Endothelial cell of umbilical vein (primary cell): ENCODE results near the gene AKAP5. TPM values are rescaled to one million over a fixed set of nuclear protein-coding genes. Genes with fewer than 3 reads are reported as not detected.

ENCODE experiments used
- BruUV-seq: library from RNA; stranded (reverse); fragments of 400-500 nt; replicated peaks from 2 replicates; lab custom pipeline; 2021; lab: Mats Ljungman, UMichigan
- CTCF ChIA-PET: fragments of 300-600, 350-600 bp; sonication (Branson Sonifier 250); formaldehyde crosslinking; loops from one replicate; lab custom pipeline; 2021; ENCODE audit warnings: antibody characterized with exemption, inconsistent platforms; lab: Charles Lee
- POLR2A ChIA-PET: fragments of 300-600, 350-600 bp; sonication (Branson Sonifier 250); formaldehyde crosslinking; loops from one replicate; lab custom pipeline; 2021; ENCODE audit warnings: antibody characterized with exemption, inconsistent platforms; lab: Charles Lee
- DNase-seq: peaks from one replicate; pipeline ENCODE4 v3.0.0-alpha.2; 2011; ENCODE audit warnings: low read depth, low spot score
- FAIRE-seq: peaks from 2 replicates; lab custom pipeline; 2011; peaks lifted over from hg19 to GRCh38; lab: Jason Lieb, UNC
- H2AFZ ChIP-seq: 2 replicates; pipeline ENCODE4 v1.6.0; 2012; ENCODE audit warnings: low read depth, low read length, control low read depth, inconsistent platforms
- H3K27ac ChIP-seq: 2 replicates; pipeline ENCODE4 v1.5.1; 2011; ENCODE audit warnings: low read depth, mild to moderate bottlenecking, control low read depth, low read length, moderate library complexity; ENCODE audit not compliant: insufficient read depth
- H3K27me3 ChIP-seq, 2 experiments: 2 replicates each; pipeline versions ENCODE4 v1.6.0 to v1.6.1; 2011; ENCODE audit warnings: low read length in 2 of 2, mixed read lengths in 1 of 2; ENCODE audit not compliant: control insufficient read depth in 2 of 2, insufficient read depth in 2 of 2
- H3K36me3 ChIP-seq, 2 experiments: 2 replicates in 1 of 2; 3 replicates in 1 of 2; pipeline ENCODE4 v1.5.1; 2011; ENCODE audit warnings: low read length in 2 of 2, mild to moderate bottlenecking in 1 of 2, moderate library complexity in 1 of 2; ENCODE audit not compliant: control insufficient read depth in 2 of 2, insufficient read depth in 2 of 2; ENCODE audit errors: extremely low read depth in 1 of 2
- H3K4me1 ChIP-seq: 3 replicates; pipeline ENCODE4 v1.5.1; 2011; ENCODE audit warnings: mild to moderate bottlenecking, low read length; ENCODE audit not compliant: control insufficient read depth, insufficient read depth; ENCODE audit errors: extremely low read depth
- H3K4me2 ChIP-seq: 2 replicates; pipeline ENCODE4 v1.6.1; 2011; ENCODE audit warnings: low read length, control low read depth, mixed read lengths; ENCODE audit not compliant: insufficient read depth
- H3K4me3 ChIP-seq, 3 experiments: fragments of 200-600 bp in 1 of 3; sonication (generic), shearing (Covaris generic) in 1 of 3; replicated peaks in 1 of 3; 2 replicates each; pipeline ENCODE4 v1.5.1; 2011 to 2016; ENCODE audit warnings: control low read depth in 3 of 3, low read length in 3 of 3, mild to moderate bottlenecking in 2 of 3, inconsistent platforms in 1 of 3, low read depth in 1 of 3, moderate library complexity in 1 of 3; ENCODE audit not compliant: insufficient read depth in 1 of 3
- H3K79me2 ChIP-seq: 2 replicates; pipeline ENCODE4 v1.6.0; 2012; ENCODE audit warnings: low read length, inconsistent platforms; ENCODE audit not compliant: control insufficient read depth, insufficient read depth
- H3K9ac ChIP-seq: replicated peaks from 2 replicates; pipeline ENCODE3; 2011; ENCODE audit warnings: low read length, control low read depth; ENCODE audit not compliant: insufficient read depth; ENCODE audit errors: extremely low read depth
- H3K9me1 ChIP-seq: replicated peaks from 3 replicates; pipeline ENCODE4 v1.6.0; 2011; ENCODE audit warnings: mild to moderate bottlenecking, low read length; ENCODE audit not compliant: control insufficient read depth, insufficient read depth; ENCODE audit errors: extremely low read depth
- H3K9me3 ChIP-seq: replicated peaks from 2 replicates; pipeline ENCODE4 v1.5.1; 2012; ENCODE audit warnings: low read length, inconsistent platforms; ENCODE audit not compliant: control insufficient read depth, insufficient read depth
- H4K20me1 ChIP-seq: replicated peaks from 2 replicates; pipeline ENCODE3; 2011; ENCODE audit warnings: mild to moderate bottlenecking, low read length; ENCODE audit not compliant: control insufficient read depth, insufficient read depth; ENCODE audit errors: extremely low read depth
- EZH2 ChIP-seq: IDR thresholded peaks from 2 replicates; pipeline ENCODE4 v1.6.1; 2012; ENCODE audit warnings: borderline replicate concordance, low read depth, mild to moderate bottlenecking, moderate library complexity, low read length, inconsistent platforms; ENCODE audit not compliant: severe bottlenecking
- FOS ChIP-seq: IDR thresholded peaks from 2 replicates; pipeline ENCODE4 v1.6.1; 2011; ENCODE audit warnings: mild to moderate bottlenecking, low read length, moderate library complexity, borderline replicate concordance; ENCODE audit not compliant: insufficient read depth
- GATA2 ChIP-seq: IDR thresholded peaks from 2 replicates; pipeline ENCODE4 v1.7.0; 2011; ENCODE audit warnings: low read depth, mild to moderate bottlenecking, moderate library complexity, mixed read lengths, low read length; ENCODE audit not compliant: insufficient read length, insufficient read depth
- JUN ChIP-seq: IDR thresholded peaks from 2 replicates; pipeline ENCODE4 v1.6.1; 2011; ENCODE audit warnings: borderline replicate concordance, low read depth; ENCODE audit not compliant: insufficient read length, insufficient read depth
- MYC ChIP-seq: IDR thresholded peaks from one replicate; pipeline ENCODE4 v1.6.1; 2011; ENCODE audit warnings: mild to moderate bottlenecking, low read depth, low read length
- POLR2A ChIP-seq: IDR thresholded peaks from 2 replicates; pipeline ENCODE4 v1.6.1; 2012; ENCODE audit warnings: low read depth, mild to moderate bottlenecking, control low read depth, low read length
- POLR2AphosphoS5 ChIP-seq: IDR thresholded peaks from 2 replicates; pipeline ENCODE4 v1.6.1; 2012; ENCODE audit warnings: low read depth, mild to moderate bottlenecking, control low read depth, low read length, moderate library complexity; ENCODE audit not compliant: insufficient read depth
- dilution Hi-C: fragments of 300-500 bp; cut with MboI; formaldehyde crosslinking; loops from one replicate; pipeline ENCODE4 v1.15.0; 2019; ENCODE audit warnings: low sequenced_read_pairs; ENCODE audit not compliant: extremely low pct_ligation_motif_present
- intact Hi-C: fragments of 100-400 bp; cut with micrococcal nuclease; formaldehyde crosslinking; loops from one replicate; pipeline ENCODE4 v1.10.0; 2022
- polyA plus RNA-seq, 4 experiments: library from polyadenylated mRNA; depleted of rRNA in 3 of 4; stranded (reverse) in 3 of 4; unstranded in 1 of 4; fragments of >200 nt; gene quantifications; 2 replicates each; pipeline versions ENCODE4 v1.2.1 to v1.2.3, GENCODE V29; 2011 to 2012; ENCODE audit warnings: missing spikeins in 1 of 4
- total RNA-seq: library from RNA; stranded (reverse); gene quantifications from 2 replicates; pipeline ENCODE4 v1.2.3, GENCODE V29; 2021
- TF ChIP-seq, protein P1 (sequence below): IDR thresholded peaks from 2 replicates; pipeline ENCODE4 v1.6.1; 2011; ENCODE audit not compliant: insufficient read depth, insufficient read length
- TF ChIP-seq, protein P2 (sequence below), 2 donors: IDR thresholded peaks; 1 replicate in 1 of 2; 2 replicates in 1 of 2; pipeline ENCODE4 v1.5.1; 2011; ENCODE audit warnings: low read length in 2 of 2, mild to moderate bottlenecking in 2 of 2, moderate library complexity in 2 of 2, control low read depth in 1 of 2, inconsistent platforms in 1 of 2, low read depth in 1 of 2; ENCODE audit not compliant: insufficient read depth in 1 of 2; ENCODE audit errors: extremely low read depth in 1 of 2

Gene AKAP5
- total and polyA plus RNA-seq, 2 donors (not counting 3 experiments of a cell fraction or from before 2014, with no cell fraction given), result 0.10 to 0.75 TPM

DNA sequence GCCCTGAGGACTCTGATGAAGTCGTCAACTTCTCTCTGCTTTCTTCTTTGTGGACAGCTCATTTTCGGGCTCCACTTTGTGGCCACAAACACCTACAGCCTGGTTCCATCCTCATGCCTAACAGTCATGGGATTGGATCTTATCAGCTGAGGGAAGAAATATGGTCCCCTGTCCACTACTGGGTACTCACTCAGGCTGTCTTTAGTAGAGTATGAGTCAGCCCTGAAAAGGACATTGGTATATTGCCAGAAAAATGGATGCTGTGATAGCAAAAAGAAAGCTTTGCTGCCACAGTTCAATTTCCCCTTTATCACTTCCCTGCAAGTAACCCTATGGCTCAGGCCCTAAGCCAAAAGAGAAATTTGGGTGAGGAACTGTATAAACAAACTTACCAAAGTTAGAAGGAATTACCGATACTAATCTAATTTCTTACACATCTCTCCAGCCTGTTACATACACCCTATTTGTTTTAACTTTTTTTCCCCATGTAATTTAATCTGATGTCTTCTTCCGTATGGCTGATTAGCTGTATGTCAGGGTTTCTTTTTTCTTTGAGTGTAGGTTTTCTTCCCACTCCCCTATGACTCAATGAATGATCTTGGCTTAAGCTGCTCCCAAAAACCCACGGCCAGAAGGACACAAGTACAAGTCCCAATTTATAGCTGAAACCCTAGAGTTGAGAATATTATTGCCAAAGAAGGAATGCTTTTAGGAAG lies 48.1 kb upstream of the AKAP5 start:
- no peak for FAIRE-seq
- H3K9ac ChIP-seq, result no peak overlapping the region
- intact Hi-C loops, result no loop called here
- no peaks in the 10 kb centered on the region for H3K9me3 ChIP-seq
- H3K27me3 ChIP-seq, result no peaks in the 10 kb centered on the region
- TF ChIP-seq JUN, result no peak
- TF ChIP-seq POLR2A, result no peak
- TF ChIP-seq, protein P1, sequence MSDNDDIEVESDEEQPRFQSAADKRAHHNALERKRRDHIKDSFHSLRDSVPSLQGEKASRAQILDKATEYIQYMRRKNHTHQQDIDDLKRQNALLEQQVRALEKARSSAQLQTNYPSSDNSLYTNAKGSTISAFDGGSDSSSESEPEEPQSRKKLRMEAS, result no peak
- no peak for TF ChIP-seq GATA2
- TF ChIP-seq EZH2, result no peak
- TF ChIP-seq, protein P2, sequence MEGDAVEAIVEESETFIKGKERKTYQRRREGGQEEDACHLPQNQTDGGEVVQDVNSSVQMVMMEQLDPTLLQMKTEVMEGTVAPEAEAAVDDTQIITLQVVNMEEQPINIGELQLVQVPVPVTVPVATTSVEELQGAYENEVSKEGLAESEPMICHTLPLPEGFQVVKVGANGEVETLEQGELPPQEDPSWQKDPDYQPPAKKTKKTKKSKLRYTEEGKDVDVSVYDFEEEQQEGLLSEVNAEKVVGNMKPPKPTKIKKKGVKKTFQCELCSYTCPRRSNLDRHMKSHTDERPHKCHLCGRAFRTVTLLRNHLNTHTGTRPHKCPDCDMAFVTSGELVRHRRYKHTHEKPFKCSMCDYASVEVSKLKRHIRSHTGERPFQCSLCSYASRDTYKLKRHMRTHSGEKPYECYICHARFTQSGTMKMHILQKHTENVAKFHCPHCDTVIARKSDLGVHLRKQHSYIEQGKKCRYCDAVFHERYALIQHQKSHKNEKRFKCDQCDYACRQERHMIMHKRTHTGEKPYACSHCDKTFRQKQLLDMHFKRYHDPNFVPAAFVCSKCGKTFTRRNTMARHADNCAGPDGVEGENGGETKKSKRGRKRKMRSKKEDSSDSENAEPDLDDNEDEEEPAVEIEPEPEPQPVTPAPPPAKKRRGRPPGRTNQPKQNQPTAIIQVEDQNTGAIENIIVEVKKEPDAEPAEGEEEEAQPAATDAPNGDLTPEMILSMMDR (IDR thresholded peaks at IDR 0.05; ENCODE audit: extremely low read depth in 1 of 2, insufficient read depth in 1 of 2, low read depth in 1 of 2, low read length in 2 of 2), result no peak
- no peak for TF ChIP-seq FOS
- TF ChIP-seq POLR2AphosphoS5, result no peak
- no peak for TF ChIP-seq MYC
- no peak overlapping the region for H2AFZ ChIP-seq
- dilution Hi-C loops, result no loop called here
- POLR2A ChIA-PET, result no interaction called here
- no peak overlapping the region for H3K4me2 ChIP-seq
- no peak overlapping the region for H3K27ac ChIP-seq
- H3K79me2 ChIP-seq, result no peaks in the 10 kb centered on the region
- H3K4me1 ChIP-seq, result no peaks in the 10 kb centered on the region
- CTCF ChIA-PET, result interaction anchor here (3.9 kb wide), 1 partner anchor 13 kb away, joined by 25 read pairs; no protein-coding TSS in a partner anchor
- no peaks in the 10 kb centered on the region for H4K20me1 ChIP-seq
- H3K9me1 ChIP-seq, result no peaks in the 10 kb centered on the region
- no peak overlapping the region for H3K4me3 ChIP-seq
- H3K36me3 ChIP-seq, result peaks cover 7 to 16% of the 10 kb centered on the region in 2 experiments
- no peak for DNase-seq
- BruUV-seq, result no TSS peak
